ENCODE data around the gene PPAT. TPM values are rescaled to one million over a fixed set of nuclear protein-coding genes. Genes with fewer than 3 reads are reported as not detected.
A peak's percentile ranks its signal among the peaks of the same experiment; 100 is the strongest.
"Not testable (repeated sequence)": the region's sequence is repeated elsewhere in the genome, so short reads cannot be mapped to it uniquely, and the experiment has no call there.

PPAT gene
- total RNA-seq, 1 experiment from 2014 or later, result 68.5 TPM

- DNase-seq, result no peak
- Histone ChIP-seq H3K36me3 (replicated peaks; ENCODE audit: control insufficient read depth, insufficient read depth, low read length) (peaks cover 28% of the 10 kb centered on the region), H3K4me3 (ENCODE audit: insufficient read depth, low read depth, low read length) (no peak overlapping the region), H3K27me3 (ENCODE audit: control insufficient read depth, insufficient read depth, low read length) (no peaks in the 10 kb centered on the region)
These were observed 24.7 kb upstream of the PPAT start for GRCh38 chr4:56460085-56460484.

GRCh38 chr4:56450342-56450741 is 14.9 kb upstream of the PPAT start:
- peaks cover 47% of the 10 kb centered on the region for H3K36me3 ChIP-seq (replicated peaks; ENCODE audit: control insufficient read depth, insufficient read depth, low read length)

GRCh38 chr4:56449475-56449874 is 14.1 kb upstream of the PPAT start:
- not testable (repeated sequence) for H3K4me3 ChIP-seq (ENCODE audit: insufficient read depth, low read depth, low read length); H3K27me3 ChIP-seq (ENCODE audit: control insufficient read depth, insufficient read depth, low read length); DNase-seq
- H3K36me3 ChIP-seq (replicated peaks; ENCODE audit: control insufficient read depth, insufficient read depth, low read length), result peaks cover 46% of the 10 kb centered on the region

More at GRCh38 chr4:56450342-56450741, 14.9 kb upstream of the PPAT start:
- Histone ChIP-seq H3K27me3 (ENCODE audit: control insufficient read depth, insufficient read depth, low read length) (no peaks in the 10 kb centered on the region), H3K4me3 (ENCODE audit: insufficient read depth, low read depth, low read length) (no peak overlapping the region)
- DNase-seq, result no peak

GRCh38 chr4:56448301-56448700 is 12.9 kb upstream of the PPAT start:
- no peak for DNase-seq
- no peaks in the 10 kb centered on the region for H3K27me3 ChIP-seq (ENCODE audit: control insufficient read depth, insufficient read depth, low read length)
- H3K4me3 ChIP-seq (ENCODE audit: insufficient read depth, low read depth, low read length), result no peak overlapping the region
- peaks cover 40% of the 10 kb centered on the region for H3K36me3 ChIP-seq (replicated peaks; ENCODE audit: control insufficient read depth, insufficient read depth, low read length)

- DNase-seq, result no peak
- no peaks in the 10 kb centered on the region for H3K27me3 ChIP-seq (ENCODE audit: control insufficient read depth, insufficient read depth, low read length)
- H3K4me3 ChIP-seq (ENCODE audit: insufficient read depth, low read depth, low read length), result no peak overlapping the region
- H3K36me3 ChIP-seq (replicated peaks; ENCODE audit: control insufficient read depth, insufficient read depth, low read length), result peaks cover 35% of the 10 kb centered on the region
These were observed 10.3 kb upstream of the PPAT start for GRCh38 chr4:56445699-56446098.

GRCh38 chr4:56444719-56445118 is 9.3 kb upstream of the PPAT start:
- H3K4me3 ChIP-seq (ENCODE audit: insufficient read depth, low read depth, low read length), result no peak overlapping the region
- no peak for DNase-seq
- peaks cover 31% of the 10 kb centered on the region for H3K36me3 ChIP-seq (replicated peaks; ENCODE audit: control insufficient read depth, insufficient read depth, low read length)
- H3K27me3 ChIP-seq (ENCODE audit: control insufficient read depth, insufficient read depth, low read length), result no peaks in the 10 kb centered on the region

- Histone ChIP-seq H3K4me3 (ENCODE audit: insufficient read depth, low read depth, low read length) (no peak overlapping the region), H3K27me3 (ENCODE audit: control insufficient read depth, insufficient read depth, low read length) (no peaks in the 10 kb centered on the region), H3K36me3 (replicated peaks; ENCODE audit: control insufficient read depth, insufficient read depth, low read length) (peaks cover 14% of the 10 kb centered on the region)
- no peak for DNase-seq
These were observed 5.6 kb upstream of the PPAT start for GRCh38 chr4:56440983-56441382.

- no peak overlapping the region for H3K4me3 ChIP-seq (ENCODE audit: insufficient read depth, low read depth, low read length)
- peaks cover 9% of the 10 kb centered on the region for H3K36me3 ChIP-seq (replicated peaks; ENCODE audit: control insufficient read depth, insufficient read depth, low read length)
- DNase-seq, result no peak
- H3K27me3 ChIP-seq (ENCODE audit: control insufficient read depth, insufficient read depth, low read length), result no peaks in the 10 kb centered on the region
These were observed 3.4 kb upstream of the PPAT start for GRCh38 chr4:56438766-56439165.

GRCh38 chr4:56434599-56435139 is 746 bp downstream of the PPAT start:
- Histone ChIP-seq H3K27me3 (ENCODE audit: control insufficient read depth, insufficient read depth, low read length) (no peaks in the 10 kb centered on the region), H3K36me3 (replicated peaks; ENCODE audit: control insufficient read depth, insufficient read depth, low read length) (no peaks in the 10 kb centered on the region), H3K4me3 (ENCODE audit: insufficient read depth, low read depth, low read length) (peak overlapping the region; percentile 90)
- DNase-seq, result no peak

- H3K36me3 ChIP-seq (replicated peaks; ENCODE audit: control insufficient read depth, insufficient read depth, low read length), result no peaks in the 10 kb centered on the region
- H3K4me3 ChIP-seq (ENCODE audit: insufficient read depth, low read depth, low read length), result peak overlapping the region; percentile 90; the same call in 1 of the 2 replicates
- DNase-seq, result no peak
- H3K27me3 ChIP-seq (ENCODE audit: control insufficient read depth, insufficient read depth, low read length), result no peaks in the 10 kb centered on the region
These were observed 2.1 kb downstream of the PPAT start for GRCh38 chr4:56433280-56433679.

GRCh38 chr4:56430203-56430602 is 5.2 kb downstream of the PPAT start:
- no peaks in the 10 kb centered on the region for H3K36me3 ChIP-seq (replicated peaks; ENCODE audit: control insufficient read depth, insufficient read depth, low read length)
- H3K4me3 ChIP-seq (ENCODE audit: insufficient read depth, low read depth, low read length), result no peak overlapping the region
- no peaks in the 10 kb centered on the region for H3K27me3 ChIP-seq (ENCODE audit: control insufficient read depth, insufficient read depth, low read length)
- DNase-seq, result no peak

GRCh38 chr4:56427179-56427578 is 8.2 kb downstream of the PPAT start:
- Histone ChIP-seq H3K27me3 (ENCODE audit: control insufficient read depth, insufficient read depth, low read length) (no peaks in the 10 kb centered on the region), H3K36me3 (replicated peaks; ENCODE audit: control insufficient read depth, insufficient read depth, low read length) (no peaks in the 10 kb centered on the region; the same call in 1 of the 2 replicates), H3K4me3 (ENCODE audit: insufficient read depth, low read depth, low read length) (no peak overlapping the region)
- no peak for DNase-seq

GRCh38 chr4:56426273-56426672 is 9.1 kb downstream of the PPAT start:
- no peak overlapping the region for H3K4me3 ChIP-seq (ENCODE audit: insufficient read depth, low read depth, low read length)
- no peak for DNase-seq
- H3K27me3 ChIP-seq (ENCODE audit: control insufficient read depth, insufficient read depth, low read length), result no peaks in the 10 kb centered on the region
- H3K36me3 ChIP-seq (replicated peaks; ENCODE audit: control insufficient read depth, insufficient read depth, low read length), result no peaks in the 10 kb centered on the region; the same call in 1 of the 2 replicates

GRCh38 chr4:56425518-56425917 is 9.9 kb downstream of the PPAT start:
- DNase-seq, result peak; percentile 50
- Histone ChIP-seq H3K36me3 (replicated peaks; ENCODE audit: control insufficient read depth, insufficient read depth, low read length) (no peaks in the 10 kb centered on the region; the same call in 1 of the 2 replicates), H3K27me3 (ENCODE audit: control insufficient read depth, insufficient read depth, low read length) (no peaks in the 10 kb centered on the region), H3K4me3 (ENCODE audit: insufficient read depth, low read depth, low read length) (no peak overlapping the region)

- Histone ChIP-seq H3K27me3 (ENCODE audit: control insufficient read depth, insufficient read depth, low read length) (no peaks in the 10 kb centered on the region), H3K4me3 (ENCODE audit: insufficient read depth, low read depth, low read length) (no peak overlapping the region), H3K36me3 (replicated peaks; ENCODE audit: control insufficient read depth, insufficient read depth, low read length) (no peaks in the 10 kb centered on the region; the same call in 1 of the 2 replicates)
- DNase-seq, result no peak
These were observed 10.5 kb downstream of the PPAT start for GRCh38 chr4:56424697-56425514.

All from H7 (cell line).